ENCODE data around the gene FAM118A. TPM values are rescaled to one million over a fixed set of nuclear protein-coding genes. Genes with fewer than 3 reads are reported as not detected.
"Not testable (repeated sequence)": the region's sequence is repeated elsewhere in the genome, so short reads cannot be mapped to it uniquely, and the experiment has no call there.

Gene FAM118A
- total RNA-seq, 1 experiment from 2014 or later = 45.4 TPM

GRCh38 chr22:45330548-45330947, 20.8 kb downstream of the FAM118A start:
- DNase-seq (ENCODE audit: low spot score) = no peak

GRCh38 chr22:45331486-45331885, 21.8 kb downstream of the FAM118A start:
- DNase-seq (ENCODE audit: low spot score) = no peak

- no peak for DNase-seq (ENCODE audit: low spot score)
Observed at GRCh38 chr22:45332001-45332400, 22.3 kb downstream of the FAM118A start.

- no peak for DNase-seq (ENCODE audit: low spot score)
Observed at GRCh38 chr22:45334068-45334467, 24.3 kb downstream of the FAM118A start.

- no peak for DNase-seq (ENCODE audit: low spot score)
Observed at GRCh38 chr22:45334528-45334927, 24.8 kb downstream of the FAM118A start.

GRCh38 chr22:45335021-45335818, 25.5 kb downstream of the FAM118A start:
- no peak for DNase-seq (ENCODE audit: low spot score)

- DNase-seq (ENCODE audit: low spot score) = no peak
Observed at GRCh38 chr22:45335854-45336522, 26.3 kb downstream of the FAM118A start.

GRCh38 chr22:45336971-45337431, 27.3 kb downstream of the FAM118A start:
- no peak for DNase-seq (ENCODE audit: low spot score)

GRCh38 chr22:45337536-45337935, 27.8 kb downstream of the FAM118A start:
- DNase-seq (ENCODE audit: low spot score) = no peak

GRCh38 chr22:45338795-45339194, 29.1 kb downstream of the FAM118A start:
- DNase-seq (ENCODE audit: low spot score) = no peak

GRCh38 chr22:45340323-45340722, 30.6 kb downstream of the FAM118A start:
- DNase-seq (ENCODE audit: low spot score) = no peak

GRCh38 chr22:45341498-45341897, 31.8 kb downstream of the FAM118A start:
- DNase-seq (ENCODE audit: low spot score) = no peak

- no peak for DNase-seq (ENCODE audit: low spot score)
Observed at GRCh38 chr22:45343143-45343542, 33.4 kb downstream of the FAM118A start.

- DNase-seq (ENCODE audit: low spot score) = no peak
Observed at GRCh38 chr22:45344334-45344733, 34.6 kb downstream of the FAM118A start.

- no peak for DNase-seq (ENCODE audit: low spot score)
Observed at GRCh38 chr22:45349916-45350315, 40.2 kb downstream of the FAM118A start.

GRCh38 chr22:45351956-45352355, 42.2 kb downstream of the FAM118A start:
- DNase-seq (ENCODE audit: low spot score) = no peak

- DNase-seq (ENCODE audit: low spot score) = not testable (repeated sequence)
Observed at GRCh38 chr22:45352757-45353156, 43.0 kb downstream of the FAM118A start.

- no peak for DNase-seq (ENCODE audit: low spot score)
Observed at GRCh38 chr22:45353786-45354185, 44.1 kb downstream of the FAM118A start.

- DNase-seq (ENCODE audit: low spot score) = no peak
Observed at GRCh38 chr22:45357490-45357889, 47.8 kb downstream of the FAM118A start.

GRCh38 chr22:45358127-45358526, 48.4 kb downstream of the FAM118A start:
- no peak for DNase-seq (ENCODE audit: low spot score)

GRCh38 chr22:45359627-45360026, 49.9 kb downstream of the FAM118A start:
- no peak for DNase-seq (ENCODE audit: low spot score)

- DNase-seq (ENCODE audit: low spot score) = no peak
Observed at GRCh38 chr22:45366713-45367112, 57.0 kb downstream of the FAM118A start.

- not testable (repeated sequence) for DNase-seq (ENCODE audit: low spot score)
Observed at GRCh38 chr22:45373592-45373991, 63.9 kb downstream of the FAM118A start.
